HepG2 (cell line): ENCODE measurements around the gene RNF38. TPM values are rescaled to one million over a fixed set of nuclear protein-coding genes. Genes with fewer than 3 reads are reported as not detected.
A peak's percentile ranks its signal among the peaks of the same experiment; 100 is the strongest.

ENCODE experiments used
- BATF2 ChIP-seq: sonication (generic); formaldehyde crosslinking; IDR thresholded peaks from 2 replicates; pipeline ENCODE4 v1.8.0; 2022; ENCODE audit warnings: mild to moderate bottlenecking, missing genetic modification reagents, moderate library complexity
- E2F2 ChIP-seq: sonication (generic); formaldehyde crosslinking; IDR thresholded peaks from 2 replicates; pipeline ENCODE4 v1.4.0; 2020; ENCODE audit warnings: missing genetic modification reagents, borderline replicate concordance
- ERF ChIP-seq: IDR thresholded peaks from 2 replicates; pipeline ENCODE4 v1.6.1; 2018; ENCODE audit warnings: missing biosample characterization, missing genetic modification reagents
- ETS1 ChIP-seq: sonication (generic); formaldehyde crosslinking; IDR thresholded peaks from 2 replicates; pipeline ENCODE4 v1.4.0; 2020; ENCODE audit warnings: missing genetic modification reagents
- FOXP1 ChIP-seq, 2 experiments: fragments of 450-650 bp in 1 of 2; IDR thresholded peaks; 2 replicates each; pipeline ENCODE4 v1.6.1; 2017 to 2018; ENCODE audit warnings: antibody characterized with exemption in 1 of 2
- NFKB2 ChIP-seq: sonication (generic); formaldehyde crosslinking; IDR thresholded peaks from 2 replicates; pipeline ENCODE4 v1.4.0; 2020; ENCODE audit warnings: missing genetic modification reagents, borderline replicate concordance
- RBM39 ChIP-seq: fragments of 200-400 bp; formaldehyde crosslinking; IDR thresholded peaks from one replicate; pipeline ENCODE4 v1.6.1; 2018; ENCODE audit warnings: antibody characterized with exemption, mild to moderate bottlenecking, low read depth, low read length; ENCODE audit not compliant: poor library complexity, severe bottlenecking
- XBP1 ChIP-seq: sonication (generic); formaldehyde crosslinking; IDR thresholded peaks from 2 replicates; pipeline ENCODE4 v1.5.0; 2020; ENCODE audit warnings: missing genetic modification reagents
- ZFY ChIP-seq: sonication (generic); formaldehyde crosslinking; IDR thresholded peaks from 2 replicates; pipeline ENCODE4 v1.4.0; 2020; ENCODE audit warnings: missing genetic modification reagents
- ZNF550 ChIP-seq: sonication (generic); formaldehyde crosslinking; IDR thresholded peaks from 2 replicates; pipeline ENCODE4 v1.4.0; 2020; ENCODE audit warnings: mild to moderate bottlenecking, missing genetic modification reagents, borderline replicate concordance
- ZNF609 ChIP-seq: sonication (generic); formaldehyde crosslinking; IDR thresholded peaks from 2 replicates; pipeline ENCODE4 v1.4.0; 2020; ENCODE audit warnings: mild to moderate bottlenecking, missing genetic modification reagents, borderline replicate concordance
- ZNF687 ChIP-seq: sonication (generic); formaldehyde crosslinking; IDR thresholded peaks from 2 replicates; pipeline ENCODE4 v1.5.1; 2020; ENCODE audit warnings: mild to moderate bottlenecking, missing genetic modification reagents, moderate library complexity
- ZNF776 ChIP-seq: sonication (generic); formaldehyde crosslinking; IDR thresholded peaks from 2 replicates; pipeline ENCODE4 v1.4.0; 2020; ENCODE audit warnings: mild to moderate bottlenecking, missing genetic modification reagents
- ZNF781 ChIP-seq: sonication (generic); formaldehyde crosslinking; IDR thresholded peaks from 2 replicates; pipeline ENCODE4 v1.5.1; 2020; ENCODE audit warnings: borderline replicate concordance, mild to moderate bottlenecking, missing genetic modification reagents; ENCODE audit errors: not compliant biosample characterization
- ZZZ3 ChIP-seq: sonication (generic); formaldehyde crosslinking; IDR thresholded peaks from 2 replicates; pipeline ENCODE4 v1.4.0; 2020; ENCODE audit warnings: missing genetic modification reagents, mild to moderate bottlenecking, borderline replicate concordance
- polyA plus RNA-seq, 8 experiments: library from polyadenylated mRNA; depleted of rRNA in 3 of 8; stranded (reverse) in 7 of 8; unstranded in 1 of 8; fragments of >200 nt; fragmentation: Illumina TruSeq in 4 of 8; extraction: Trizol in 4 of 8; gene quantifications; 2 replicates each; pipeline versions ENCODE4 v1.2.1 to v1.2.3, GENCODE V29; 2011 to 2016; ENCODE audit warnings: low read depth in 4 of 8, missing spikeins in 1 of 8, mixed read lengths in 1 of 8; ENCODE audit not compliant: insufficient read depth in 1 of 8
- total RNA-seq, 5 experiments: library from RNA; depleted of rRNA; stranded (reverse); fragments of >200 nt; fragmentation: Illumina TruSeq; extraction: Trizol; gene quantifications; 2 replicates each; pipeline ENCODE4 v1.2.3, GENCODE V29; 2016; ENCODE audit warnings: low read depth in 1 of 5

Gene RNF38
- total and polyA plus RNA-seq, 2 of the 13 experiments (the other 11 are each of a cell fraction or from before 2014, with no cell fraction given), result 9.1 to 32.1 TPM

GRCh38 chr9:36400332-36401163 is 479 bp upstream of the RNF38 start (continued):
- TF ChIP-seq ZNF609 (CRISPR knock-in tag), result 0 out of 2 replicates have a peak, but pooled peaks have one; percentile 51
- TF ChIP-seq ERF (CRISPR knock-in tag), result peak; percentile 59
- TF ChIP-seq ZZZ3 (CRISPR knock-in tag), result no peak
- peak; percentile 90 for TF ChIP-seq ZFY (CRISPR knock-in tag)
- TF ChIP-seq XBP1 (CRISPR knock-in tag), result no peak
- no peak for TF ChIP-seq BATF2
- no peak for TF ChIP-seq FOXP1 (IDR thresholded peaks at IDR 0.05)
- TF ChIP-seq FOXP1 (CRISPR knock-in tag; IDR thresholded peaks at IDR 0.05), result peak; percentile 3; the same call in 1 of the 2 replicates
- TF ChIP-seq NFKB2, result peak; percentile 81; the same call in 1 of the 2 replicates
- TF ChIP-seq ZNF781, result no peak
- 0 out of 2 replicates have a peak, but pooled peaks have one; percentile 49 for TF ChIP-seq E2F2
- peak; percentile 66 for TF ChIP-seq ZNF776 (CRISPR knock-in tag)
- TF ChIP-seq RBM39, result no peak
- TF ChIP-seq ZNF550 (CRISPR knock-in tag), result 0 out of 2 replicates have a peak, but pooled peaks have one; percentile 24
- TF ChIP-seq ETS1 (CRISPR knock-in tag), result 0 out of 2 replicates have a peak, but pooled peaks have one; percentile 73
- TF ChIP-seq ZNF687 (CRISPR knock-in tag), result peak; percentile 90
